Keratinocyte (primary cell): Measurements from ENCODE around the gene RASA3.

ENCODE experiments used
- CTCF ChIP-seq, 3 experiments: IDR thresholded peaks in 1 of 3; conservative IDR thresholded peaks in 1 of 3; optimal IDR thresholded peaks in 1 of 3; 2 replicates in 2 of 3; 3 replicates in 1 of 3; pipeline versions ENCODE3 to v1.5.1; 2011; ENCODE audit warnings: low read length in 3 of 3, mild to moderate bottlenecking in 3 of 3, moderate library complexity in 2 of 3, control low read depth in 1 of 3, inconsistent platforms in 1 of 3; ENCODE audit not compliant: insufficient read depth in 2 of 3; ENCODE audit errors: extremely low read depth in 1 of 3
- EZH2 ChIP-seq: IDR thresholded peaks from one replicate; pipeline ENCODE4 v1.6.1; 2012; ENCODE audit warnings: inconsistent platforms, mild to moderate bottlenecking, low read length, moderate library complexity

GRCh38 chr13:114071991-114072390 lies 60.4 kb downstream of the RASA3 start:
- no peak for TF ChIP-seq CTCF (optimal IDR thresholded peaks at IDR 0.05 in 1 of 3, IDR thresholded peaks at IDR 0.05 in 1 of 3, conservative IDR thresholded peaks at IDR 0.05 in 1 of 3; ENCODE audit: extremely low read depth in 1 of 3, insufficient read depth in 2 of 3, low read length in 3 of 3)
- TF ChIP-seq EZH2 = no peak
